ENCODE measurements around the gene PHF10.
A peak's percentile ranks its signal among the peaks of the same experiment; 100 is the strongest.

Gene PHF10

GRCh38 chr6:169660751-169661390 lies 63.4 kb downstream of the PHF10 start:
- DNase-seq, result no peak
- no peaks in the 10 kb centered on the region for H3K9me3 ChIP-seq
- intact Hi-C loops (cut with DNase I; ENCODE audit: low total_unique reads), result no loop called here
- H3K27ac ChIP-seq, result no peak overlapping the region
- peaks cover 10 to 89% (median 36%) of the 10 kb centered on the region in 3 donors for H3K36me3 ChIP-seq
- no peak overlapping the region for H3K4me3 ChIP-seq
- H3K4me1 ChIP-seq, result peaks cover 0 to 1% (median 0%) of the 10 kb centered on the region in 4 donors
- H3K27me3 ChIP-seq, result no peaks in the 10 kb centered on the region
- TF ChIP-seq, protein P1, sequence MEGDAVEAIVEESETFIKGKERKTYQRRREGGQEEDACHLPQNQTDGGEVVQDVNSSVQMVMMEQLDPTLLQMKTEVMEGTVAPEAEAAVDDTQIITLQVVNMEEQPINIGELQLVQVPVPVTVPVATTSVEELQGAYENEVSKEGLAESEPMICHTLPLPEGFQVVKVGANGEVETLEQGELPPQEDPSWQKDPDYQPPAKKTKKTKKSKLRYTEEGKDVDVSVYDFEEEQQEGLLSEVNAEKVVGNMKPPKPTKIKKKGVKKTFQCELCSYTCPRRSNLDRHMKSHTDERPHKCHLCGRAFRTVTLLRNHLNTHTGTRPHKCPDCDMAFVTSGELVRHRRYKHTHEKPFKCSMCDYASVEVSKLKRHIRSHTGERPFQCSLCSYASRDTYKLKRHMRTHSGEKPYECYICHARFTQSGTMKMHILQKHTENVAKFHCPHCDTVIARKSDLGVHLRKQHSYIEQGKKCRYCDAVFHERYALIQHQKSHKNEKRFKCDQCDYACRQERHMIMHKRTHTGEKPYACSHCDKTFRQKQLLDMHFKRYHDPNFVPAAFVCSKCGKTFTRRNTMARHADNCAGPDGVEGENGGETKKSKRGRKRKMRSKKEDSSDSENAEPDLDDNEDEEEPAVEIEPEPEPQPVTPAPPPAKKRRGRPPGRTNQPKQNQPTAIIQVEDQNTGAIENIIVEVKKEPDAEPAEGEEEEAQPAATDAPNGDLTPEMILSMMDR (IDR thresholded peaks at IDR 0.05), result no peak

DNA sequence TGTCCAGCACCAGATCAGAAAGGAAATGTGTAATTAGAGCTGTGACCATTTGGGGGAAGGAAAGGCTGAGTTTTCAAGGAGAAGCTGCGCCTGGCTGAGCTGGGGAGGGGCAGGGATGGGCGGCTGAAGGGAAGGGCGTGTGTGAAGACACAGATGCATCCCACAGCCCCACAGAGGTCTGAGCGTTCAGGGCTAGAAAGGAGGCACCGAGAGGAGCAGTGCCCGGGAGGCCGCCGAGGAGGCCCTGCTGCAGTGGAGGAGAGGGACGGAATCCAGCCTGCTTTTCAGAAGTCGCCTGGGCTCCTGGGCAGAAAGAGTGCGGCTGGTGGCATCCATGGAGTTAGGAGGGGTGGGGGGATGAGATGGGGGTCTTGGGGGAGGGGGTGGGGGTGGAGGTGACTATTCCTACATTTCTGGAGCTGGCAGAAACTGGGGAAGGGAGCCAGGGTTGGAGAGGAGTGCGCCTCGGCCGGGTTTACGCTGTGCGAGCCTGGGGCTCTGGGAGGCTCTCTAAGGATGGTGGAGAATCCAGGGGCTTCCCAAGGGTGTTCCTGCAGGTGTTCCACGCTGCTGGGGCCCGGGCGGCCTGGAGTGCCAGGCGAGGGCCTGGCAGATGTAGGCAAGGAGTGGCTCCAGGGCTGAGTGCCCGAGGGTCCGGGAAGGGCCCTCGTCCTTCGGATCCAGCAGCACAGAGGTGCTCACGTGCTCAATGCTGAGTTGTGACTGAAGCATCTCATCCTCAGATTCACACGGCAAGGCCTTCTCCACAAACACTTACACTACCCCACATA lies 64.3 kb downstream of the PHF10 start:
- intact Hi-C loops (cut with DNase I; ENCODE audit: low total_unique reads), result no loop called here
- H3K36me3 ChIP-seq, result peaks cover 10 to 80% (median 32%) of the 10 kb centered on the region in 3 donors
- TF ChIP-seq, protein P1 (IDR thresholded peaks at IDR 0.05), result no peak

DNA sequence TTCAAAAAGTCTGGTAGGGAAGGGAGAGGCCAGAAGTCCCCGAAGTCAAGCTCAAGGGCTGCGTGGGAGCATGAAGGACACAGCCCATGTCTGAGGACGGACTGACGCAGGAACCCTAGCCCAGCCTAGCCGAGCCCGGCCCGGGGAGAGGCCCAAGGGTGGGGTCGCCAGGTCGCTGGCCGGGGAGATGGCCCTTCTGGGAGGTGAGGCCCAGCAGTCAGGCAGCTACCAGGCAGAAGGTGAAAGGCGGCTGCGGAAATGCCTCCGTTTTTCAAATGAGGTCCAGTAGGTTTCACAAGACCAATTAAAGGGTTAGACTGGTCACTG lies 67.1 kb downstream of the PHF10 start:
- DNase-seq, result no peak
- Histone ChIP-seq H3K9me3 (no peaks in the 10 kb centered on the region), H3K27me3 (no peaks in the 10 kb centered on the region), H3K27ac (no peak overlapping the region), H3K4me1 (peaks cover 0 to 6% (median 4%) of the 10 kb centered on the region in 4 donors), H3K36me3 (peaks cover 0 to 61% (median 23%) of the 10 kb centered on the region in 3 donors), H3K4me3 (no peak overlapping the region)
- intact Hi-C loops (cut with DNase I; ENCODE audit: low total_unique reads), result no loop called here
- TF ChIP-seq, protein P1 (IDR thresholded peaks at IDR 0.05), result no peak

More for the DNA sequence above, 64.3 kb downstream of the PHF10 start:
- no peak overlapping the region for H3K4me3 ChIP-seq
- peaks cover 0 to 6% (median 0%) of the 10 kb centered on the region in 4 donors for H3K4me1 ChIP-seq
- no peaks in the 10 kb centered on the region for H3K9me3 ChIP-seq
- H3K27me3 ChIP-seq, result no peaks in the 10 kb centered on the region
- no peak for DNase-seq
- H3K27ac ChIP-seq, result no peak overlapping the region

DNA sequence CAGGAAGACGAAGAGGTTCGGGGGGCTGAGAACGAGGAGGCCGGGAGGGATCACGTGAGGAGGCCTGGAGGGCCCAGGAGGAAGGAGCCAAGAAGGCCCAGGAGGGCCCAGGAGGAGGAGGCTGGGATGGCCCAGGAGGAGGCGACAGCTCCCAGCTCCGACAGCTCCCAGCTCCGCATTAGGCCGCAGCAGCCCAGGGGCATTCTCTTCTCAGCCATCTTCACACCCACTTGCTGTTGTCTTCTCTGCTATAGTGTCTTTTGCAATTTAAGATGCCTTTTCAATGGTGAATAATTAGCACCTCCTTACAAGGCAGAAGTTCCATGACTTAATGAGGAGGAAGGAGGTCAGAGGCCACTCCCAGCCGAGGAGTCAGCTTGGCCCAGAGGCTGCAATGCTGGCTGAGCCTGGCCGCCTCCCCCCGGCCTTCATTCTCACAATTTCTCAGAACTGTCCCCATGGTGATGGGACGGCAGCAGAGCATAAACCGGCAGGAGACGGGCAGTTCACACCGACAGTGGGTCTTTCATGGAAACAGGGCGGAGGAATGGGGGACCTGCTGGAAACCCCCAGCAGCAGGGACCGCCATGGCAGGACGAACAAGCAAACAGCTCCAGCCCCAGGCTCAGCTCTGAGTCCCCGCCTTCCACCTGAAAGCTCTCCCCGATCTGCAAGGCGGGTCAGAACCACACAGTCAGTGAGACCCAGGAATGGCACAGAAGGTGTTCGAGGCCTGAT lies 67.6 kb downstream of the PHF10 start:
- TF ChIP-seq, protein P1 (IDR thresholded peaks at IDR 0.05), result no peak
- Histone ChIP-seq H3K27ac (no peak overlapping the region), H3K36me3 (peaks cover 0 to 58% (median 23%) of the 10 kb centered on the region in 3 donors), H3K4me1 (peaks cover 0 to 6% (median 4%) of the 10 kb centered on the region in 4 donors), H3K4me3 (no peak overlapping the region), H3K27me3 (no peaks in the 10 kb centered on the region), H3K9me3 (no peaks in the 10 kb centered on the region)
- no peak for DNase-seq
- intact Hi-C loops (cut with DNase I; ENCODE audit: low total_unique reads), result no loop called here

DNA sequence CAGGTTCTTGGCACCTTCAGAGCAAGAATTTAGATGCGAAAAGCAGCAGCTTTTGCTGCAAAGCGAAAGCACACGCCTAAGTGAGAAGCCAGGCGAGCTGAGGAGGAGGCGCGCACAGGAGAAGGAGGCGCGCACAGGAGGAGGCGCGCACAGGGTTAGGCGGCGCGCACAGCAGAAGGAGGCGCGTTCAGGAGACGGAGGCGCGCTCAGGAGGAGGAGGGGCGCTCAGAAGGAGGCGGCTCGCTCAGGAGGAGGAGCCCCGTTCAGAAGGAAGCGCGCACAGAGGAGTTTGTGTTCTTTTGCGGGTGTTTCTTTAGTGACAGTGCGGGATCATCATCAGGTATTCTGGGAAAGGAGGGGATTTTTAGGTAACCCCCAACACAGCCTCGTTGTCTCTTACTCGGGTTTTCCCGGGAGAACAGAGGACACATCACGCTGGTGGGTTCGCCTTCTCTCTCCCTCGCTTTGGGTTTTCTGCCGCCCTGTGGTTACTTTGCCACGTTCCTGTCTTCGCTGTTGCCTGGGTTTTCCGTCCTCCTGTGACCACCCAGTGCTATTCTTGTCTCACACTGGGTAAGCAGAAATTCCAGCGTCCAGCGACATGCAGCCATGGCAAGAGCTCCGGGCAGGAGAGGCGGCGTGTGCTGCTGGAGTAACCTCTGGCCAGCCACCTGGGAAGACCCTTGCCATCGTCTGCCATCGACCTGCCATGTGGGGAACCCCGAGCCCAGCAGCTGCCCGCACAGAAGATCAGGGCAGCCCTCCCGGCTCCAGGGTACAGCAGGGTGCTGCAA lies 69.5 kb downstream of the PHF10 start:
- TF ChIP-seq, protein P1 (IDR thresholded peaks at IDR 0.05), result peak in 1 of 2 experiments; percentile 7
- H3K36me3 ChIP-seq, result peaks cover 0 to 47% (median 8%) of the 10 kb centered on the region in 3 donors
- H3K27me3 ChIP-seq, result no peaks in the 10 kb centered on the region
- peak overlapping the region; percentile 51 to 52 for H3K4me3 ChIP-seq
- H3K4me1 ChIP-seq, result peaks cover 0 to 6% (median 4%) of the 10 kb centered on the region in 4 donors
- peak overlapping the region; percentile 45 to 82 for H3K27ac ChIP-seq
- intact Hi-C loops (cut with DNase I; ENCODE audit: low total_unique reads), result no loop called here
- no peaks in the 10 kb centered on the region for H3K9me3 ChIP-seq
- peak; percentile 64 to 84 for DNase-seq

All from tibial artery (tissue), 4 donors.